H1 (cell line): ENCODE results near the gene NEURL4. TPM values are rescaled to one million over a fixed set of nuclear protein-coding genes. Genes with fewer than 3 reads are reported as not detected.

Source experiments
- CTCF ChIA-PET: fragments of 300-600 bp; sonication (Branson Sonifier 250); formaldehyde crosslinking; loops from one replicate; lab custom pipeline; 2021; ENCODE audit not compliant: partially characterized antibody; lab: Charles Lee
- POLR2A ChIA-PET: fragments of 300-600 bp; sonication (Branson Sonifier 250); formaldehyde crosslinking; loops from one replicate; lab custom pipeline; 2021; ENCODE audit warnings: inconsistent platforms; ENCODE audit not compliant: partially characterized antibody; lab: Charles Lee
- DNase-seq, 2 experiments: peaks; one replicate each; pipeline versions ENCODE4 v3.0.0 to v3.0.0-alpha.2; 2010 to 2022; ENCODE audit warnings: low spot score in 2 of 2, low read depth in 1 of 2, mixed read lengths in 1 of 2
- FAIRE-seq: peaks from 2 replicates; lab custom pipeline; 2011; peaks lifted over from hg19 to GRCh38; lab: Jason Lieb, UNC
- H2AFZ ChIP-seq: 2 replicates; pipeline ENCODE4 v1.8.1; 2012; ENCODE audit warnings: low read length, inconsistent platforms
- H2AK5ac ChIP-seq: 2 replicates; pipeline ENCODE4 v1.6.1; 2013; ENCODE audit warnings: low read depth, low read length
- H2BK120ac ChIP-seq: replicated peaks from 2 replicates; pipeline ENCODE3; 2013; ENCODE audit warnings: low read depth, low read length, inconsistent platforms
- H2BK12ac ChIP-seq: 2 replicates; pipeline ENCODE4 v1.6.1; 2013; ENCODE audit warnings: low read depth, low read length
- H2BK15ac ChIP-seq: 2 replicates; pipeline ENCODE4 v1.6.1; 2013; ENCODE audit warnings: low read length
- H2BK20ac ChIP-seq: 2 replicates; pipeline ENCODE4 v1.6.1; 2013; ENCODE audit warnings: low read length
- H2BK5ac ChIP-seq: 2 replicates; pipeline ENCODE4 v1.6.1; 2013; ENCODE audit warnings: low read depth, low read length
- H3K14ac ChIP-seq: 2 replicates; pipeline ENCODE4 v1.6.1; 2013; ENCODE audit warnings: inconsistent platforms; ENCODE audit not compliant: insufficient read length
- H3K18ac ChIP-seq: 2 replicates; pipeline ENCODE4 v1.6.1; 2013; ENCODE audit warnings: low read length; ENCODE audit errors: extremely low read depth
- H3K23ac ChIP-seq: 2 replicates; pipeline ENCODE4 v1.6.1; 2013; ENCODE audit warnings: inconsistent platforms; ENCODE audit not compliant: insufficient read length
- H3K23me2 ChIP-seq: 2 replicates; pipeline ENCODE4 v1.6.1; 2013; ENCODE audit warnings: low read depth, low read length
- H3K27ac ChIP-seq: 2 replicates; pipeline ENCODE4 v1.6.1; 2011; ENCODE audit warnings: low read depth, low read length, inconsistent platforms
- H3K27me3 ChIP-seq, 4 experiments: replicated peaks in 1 of 4; 1 replicate in 1 of 4; 2 replicates in 3 of 4; pipeline versions ENCODE4 v1.6.1 to v1.8.1; 2011 to 2013; ENCODE audit warnings: low read length in 3 of 4, mild to moderate bottlenecking in 3 of 4, inconsistent platforms in 2 of 4, mixed read lengths in 2 of 4, moderate library complexity in 1 of 4; ENCODE audit not compliant: control insufficient read depth in 3 of 4, insufficient read depth in 3 of 4; ENCODE audit errors: extremely low read depth in 1 of 4
- H3K36me3 ChIP-seq, 4 experiments: 2 replicates each; pipeline versions ENCODE4 v1.6.1 to v1.8.1; 2011 to 2013; ENCODE audit warnings: mild to moderate bottlenecking in 4 of 4, low read length in 3 of 4, moderate library complexity in 2 of 4, control low read depth in 1 of 4, inconsistent platforms in 1 of 4; ENCODE audit not compliant: insufficient read depth in 4 of 4, control insufficient read depth in 2 of 4
- H3K4ac ChIP-seq: replicated peaks from 2 replicates; pipeline ENCODE3; 2013; ENCODE audit warnings: low read length, low read depth, mixed read lengths, inconsistent platforms; ENCODE audit not compliant: insufficient read length
- H3K4me1 ChIP-seq, 4 experiments: replicated peaks in 1 of 4; 1 replicate in 1 of 4; 2 replicates in 3 of 4; pipeline versions ENCODE4 v1.6.1 to v1.8.1; 2011 to 2013; ENCODE audit warnings: low read length in 3 of 4, inconsistent platforms in 2 of 4, mixed read lengths in 1 of 4; ENCODE audit not compliant: insufficient read depth in 4 of 4, control insufficient read depth in 3 of 4
- H3K4me2 ChIP-seq, 2 experiments: 2 replicates each; pipeline versions ENCODE4 v1.6.1 to v1.8.1; 2011 to 2013; ENCODE audit warnings: low read depth in 2 of 2, low read length in 2 of 2, control low read depth in 1 of 2, inconsistent platforms in 1 of 2, mild to moderate bottlenecking in 1 of 2; ENCODE audit not compliant: insufficient read depth in 1 of 2
- H3K4me3 ChIP-seq, 4 experiments: fragments of 200-600, 300-600 bp in 1 of 4; sonication (generic), shearing (Covaris generic), sonication (Bioruptor Twin) in 1 of 4; 2 replicates each; pipeline versions ENCODE4 v1.5.1 to v1.8.1; 2011 to 2016; ENCODE audit warnings: low read length in 4 of 4, low read depth in 3 of 4, control low read depth in 2 of 4, inconsistent platforms in 2 of 4, mild to moderate bottlenecking in 2 of 4, mixed read lengths in 1 of 4, moderate library complexity in 1 of 4; ENCODE audit not compliant: insufficient read depth in 2 of 4; ENCODE audit errors: extremely low read depth in 1 of 4
- H3K56ac ChIP-seq: replicated peaks from 2 replicates; pipeline ENCODE3; 2013; ENCODE audit warnings: low read depth, mild to moderate bottlenecking, mixed read lengths, low read length, inconsistent platforms; ENCODE audit not compliant: insufficient read length
- H3K79me1 ChIP-seq: 2 replicates; pipeline ENCODE4 v1.6.1; 2013; ENCODE audit warnings: low read depth, low read length, control low read depth
- H3K79me2 ChIP-seq, 2 experiments: 2 replicates each; pipeline versions ENCODE4 v1.6.1 to v1.8.1; 2012 to 2013; ENCODE audit warnings: low read length in 2 of 2, mild to moderate bottlenecking in 2 of 2, inconsistent platforms in 1 of 2; ENCODE audit not compliant: insufficient read depth in 2 of 2, control insufficient read depth in 1 of 2
- H3K9ac ChIP-seq, 4 experiments: replicated peaks in 1 of 4; 1 replicate in 1 of 4; 2 replicates in 3 of 4; pipeline versions ENCODE4 v1.6.1 to v1.8.1; 2011 to 2013; ENCODE audit warnings: low read depth in 3 of 4, low read length in 3 of 4, control low read depth in 2 of 4, mild to moderate bottlenecking in 2 of 4, moderate library complexity in 2 of 4, inconsistent platforms in 1 of 4; ENCODE audit errors: extremely low read depth in 1 of 4
- H3K9me3 ChIP-seq, 2 experiments: 2 replicates each; pipeline versions ENCODE4 v1.6.1 to v1.8.1; 2012 to 2013; ENCODE audit warnings: mild to moderate bottlenecking in 2 of 2, moderate library complexity in 2 of 2, control low read depth in 1 of 2, inconsistent platforms in 1 of 2, low read depth in 1 of 2, low read length in 1 of 2, mixed read lengths in 1 of 2; ENCODE audit not compliant: insufficient read depth in 2 of 2
- H4K20me1 ChIP-seq, 2 experiments: replicated peaks in 1 of 2; 2 replicates each; pipeline versions ENCODE3 to v1.8.1; 2011 to 2013; ENCODE audit warnings: inconsistent platforms in 2 of 2, low read length in 2 of 2, mild to moderate bottlenecking in 1 of 2; ENCODE audit not compliant: insufficient read depth in 2 of 2, control insufficient read depth in 1 of 2
- H4K5ac ChIP-seq: 2 replicates; pipeline ENCODE4 v1.6.1; 2013; ENCODE audit warnings: low read length, low read depth, mixed read lengths, inconsistent platforms; ENCODE audit not compliant: insufficient read length
- H4K8ac ChIP-seq: 2 replicates; pipeline ENCODE4 v1.8.0; 2013; ENCODE audit warnings: mild to moderate bottlenecking, moderate library complexity, low read length, inconsistent platforms; ENCODE audit not compliant: insufficient read depth; ENCODE audit errors: extremely low read depth
- H4K91ac ChIP-seq: replicated peaks from 2 replicates; pipeline ENCODE3; 2013; ENCODE audit warnings: low read length, mixed read lengths, inconsistent platforms; ENCODE audit not compliant: insufficient read length
- CREB1 ChIP-seq: IDR thresholded peaks from 2 replicates; pipeline ENCODE4 v1.6.1; 2012; ENCODE audit warnings: inconsistent platforms
- EZH2 ChIP-seq: fragments of 200-600 bp; sonication (generic); IDR thresholded peaks from 2 replicates; pipeline ENCODE4 v1.7.1; 2012; ENCODE audit warnings: low read depth, mild to moderate bottlenecking, moderate library complexity, low read length, inconsistent platforms; ENCODE audit not compliant: severe bottlenecking
- HDAC6 ChIP-seq: IDR thresholded peaks from one replicate; pipeline ENCODE4 v1.7.1; 2012; ENCODE audit warnings: low read depth, mild to moderate bottlenecking, inconsistent platforms, low read length, moderate library complexity
- JUN ChIP-seq: IDR thresholded peaks from 2 replicates; pipeline ENCODE4 v1.6.1; 2011; ENCODE audit warnings: low read depth, mild to moderate bottlenecking, improper control_type of control experiment, low read length
- JUND ChIP-seq: IDR thresholded peaks from 2 replicates; pipeline ENCODE4 v1.6.1; 2011; ENCODE audit warnings: mild to moderate bottlenecking, improper control_type of control experiment, low read length
- NANOG ChIP-seq: IDR thresholded peaks from 2 replicates; pipeline ENCODE4 v1.6.1; 2011; ENCODE audit warnings: low read length, low read depth, mild to moderate bottlenecking, inconsistent platforms; ENCODE audit not compliant: insufficient read depth, poor library complexity, severe bottlenecking
- POLR2AphosphoS5 ChIP-seq: IDR thresholded peaks from 2 replicates; pipeline ENCODE4 v1.6.1; 2011; ENCODE audit warnings: low read depth, low read length
- RXRA ChIP-seq: IDR thresholded peaks from 2 replicates; pipeline ENCODE4 v1.6.1; 2011; ENCODE audit warnings: low read depth, mild to moderate bottlenecking, low read length, moderate library complexity; ENCODE audit not compliant: insufficient read depth
- SIX5 ChIP-seq: IDR thresholded peaks from 2 replicates; pipeline ENCODE4 v1.6.1; 2011; ENCODE audit warnings: mild to moderate bottlenecking, low read depth, low read length
- SP1 ChIP-seq: IDR thresholded peaks from 2 replicates; pipeline ENCODE4 v1.6.1; 2011; ENCODE audit warnings: low read depth, low read length
- WGBS, 2 experiments: shearing (Covaris generic) in 1 of 2; methylation state at CpG; one replicate each; pipeline versions ENCODE4 v1.1.6 to v1.1.7; 2013 to 2015; ENCODE audit warnings: low lambda C conversion rate in 2 of 2, mixed read lengths in 2 of 2, inconsistent platforms in 1 of 2, low coverage in 1 of 2, missing lambda C conversion rate in 1 of 2; ENCODE audit not compliant: insufficient replicate concordance in 2 of 2, insufficient coverage in 1 of 2, insufficient read length in 1 of 2; ENCODE audit errors: extremely low coverage in 1 of 2, missing lambda C conversion rate in 1 of 2; 5-methylcytosine and 5-hydroxymethylcytosine counted together
- polyA plus RNA-seq, 7 experiments: library from polyadenylated mRNA; depleted of rRNA in 3 of 7; stranded (reverse) in 5 of 7; unstranded in 2 of 7; fragments of >200 nt in 5 of 7; fragments of 200-250 nt in 2 of 7; gene quantifications; 1 replicate in 5 of 7; 2 replicates in 1 of 7; 4 replicates in 1 of 7; pipeline versions ENCODE4 v1.2.1 to v1.2.3, GENCODE V29; 2011 to 2013; ENCODE audit warnings: missing spikeins in 2 of 7, mixed read lengths in 2 of 7
- total RNA-seq: library from RNA; stranded (reverse); fragmentation: NEBNext Ultra II Directional; extraction: Animal tissue kit (Norgen Biotek cat#: 25700); gene quantifications from 2 replicates; pipeline ENCODE4 v1.2.1, GENCODE V29; 2021
- TF ChIP-seq, protein P1 (sequence below): IDR thresholded peaks from 2 replicates; pipeline ENCODE4 v1.6.1; 2012; ENCODE audit warnings: inconsistent platforms

NEURL4 gene
- total and polyA plus RNA-seq, 2 of the 8 experiments (the other 6 are each of a cell fraction or from before 2014, with no cell fraction given): 29.6 to 46.8 TPM

GRCh38 chr17:7308625-7309433 lies 20.3 kb downstream of the NEURL4 start:
- Histone ChIP-seq H2BK5ac (peak overlapping the region; percentile 97), H2BK15ac (0 out of 2 replicates have a peak overlapping the region, but pooled peaks have one; percentile 88), H2BK12ac (no peak overlapping the region), H3K23me2 (peaks cover 10% of the 10 kb centered on the region), H4K5ac (peak overlapping the region; percentile 72), H4K91ac (peak overlapping the region; percentile 88), H3K56ac (peak overlapping the region; percentile 94), H3K79me1 (peaks cover 12% of the 10 kb centered on the region), H2AFZ (no peak overlapping the region), H3K27ac (peak overlapping the region; percentile 92), H3K4me2 (peak overlapping the region; percentile 88 to 99), H4K8ac (peak overlapping the region; percentile 88; the same call in 1 of the 2 replicates), H2BK20ac (0 out of 2 replicates have a peak overlapping the region, but pooled peaks have one; percentile 32), H2BK120ac (peak overlapping the region; percentile 70), H3K4ac (peak overlapping the region; percentile 99), H3K9ac (peak overlapping the region; percentile 71 to 98 (median 96)), H3K9me3 (no peaks in the 10 kb centered on the region), H2AK5ac (peak overlapping the region; percentile 96; the same call in 1 of the 2 replicates), H3K4me3 (peak overlapping the region; percentile 87 to 97 (median 90)), H3K36me3 (peaks cover 27 to 44% (median 36%) of the 10 kb centered on the region in 4 experiments), H3K27me3 (no peaks in the 10 kb centered on the region), H3K23ac (no peak overlapping the region), H4K20me1 (peaks cover 21 to 26% of the 10 kb centered on the region in 2 experiments), H3K14ac (no peak overlapping the region), H3K4me1 (peaks cover 0 to 14% (median 6%) of the 10 kb centered on the region in 4 experiments; a peak in 5 of 7 replicates), H3K18ac (peak overlapping the region; percentile 93), H3K79me2 (peaks cover 17 to 38% of the 10 kb centered on the region in 2 experiments)
- CTCF ChIA-PET: interaction anchor here (0.6 to 4.5 kb wide), 7 partner anchors 12 to 263 kb away, joined by 3 to 22 read pairs (median 3); partner anchors contain the start of gene ASGR1
- WGBS, 2 experiments: 0% methylated on average over 14 of the region's 14 CpGs; no CpG with 5 or more reads in 1 of the 2 experiments
- POLR2A ChIA-PET: interaction anchor here (0.8 to 11.3 kb wide), 32 partner anchors 9 to 263 kb away, joined by 3 to 223 read pairs (median 5); partner anchors contain the start of genes ACAP1, CLDN7, CTDNEP1 and DLG4
- DNase-seq: peak in 1 of 2 experiments; percentile 75
- FAIRE-seq: peak; percentile 19
- peak; percentile 16; the same call in 1 of the 2 replicates for TF ChIP-seq POLR2AphosphoS5
- TF ChIP-seq SP1: peak; percentile 47; the same call in 1 of the 2 replicates
- no peak for TF ChIP-seq NANOG
- no peak for TF ChIP-seq HDAC6
- TF ChIP-seq JUND: no peak
- TF ChIP-seq CREB1: no peak
- TF ChIP-seq JUN: no peak
- no peak for TF ChIP-seq EZH2
- TF ChIP-seq SIX5: no peak
- no peak for TF ChIP-seq RXRA
- TF ChIP-seq, protein P1, sequence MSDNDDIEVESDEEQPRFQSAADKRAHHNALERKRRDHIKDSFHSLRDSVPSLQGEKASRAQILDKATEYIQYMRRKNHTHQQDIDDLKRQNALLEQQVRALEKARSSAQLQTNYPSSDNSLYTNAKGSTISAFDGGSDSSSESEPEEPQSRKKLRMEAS: no peak
